Upper lobe of left lung (tissue), 4 donors: ENCODE measurements around the gene SLC52A3.

ENCODE experiments used
- CTCF ChIP-seq, 6 experiments: fragments of 450-650 bp in 4 of 6; fragments of 200-600 bp in 2 of 6; sonication (generic) in 2 of 6; IDR thresholded peaks; one replicate each; pipeline ENCODE4 v1.5.1; 2016 to 2019; ENCODE audit warnings: antibody characterized with exemption in 6 of 6
- POLR2A ChIP-seq, 4 donors: fragments of 450-650 bp; IDR thresholded peaks; one replicate each; pipeline ENCODE4 v1.5.1; 2016 to 2017; ENCODE audit warnings: antibody characterized with exemption in 4 of 4, mild to moderate bottlenecking in 2 of 4

- TF ChIP-seq POLR2A (IDR thresholded peaks at IDR 0.05) (no peak), CTCF (IDR thresholded peaks at IDR 0.05) (no peak)
Observed at GRCh38 chr20:775679-776135, 7.4 kb upstream of the SLC52A3 start.
